Measurements from ENCODE around the gene R3HDM2. TPM values are rescaled to one million over a fixed set of nuclear protein-coding genes. Genes with fewer than 3 reads are reported as not detected.
"Not testable (repeated sequence)": the region's sequence is repeated elsewhere in the genome, so short reads cannot be mapped to it uniquely, and the experiment has no call there.

Gene R3HDM2
- total RNA-seq, 1 experiment from 2014 or later, result 64.8 TPM

DNA sequence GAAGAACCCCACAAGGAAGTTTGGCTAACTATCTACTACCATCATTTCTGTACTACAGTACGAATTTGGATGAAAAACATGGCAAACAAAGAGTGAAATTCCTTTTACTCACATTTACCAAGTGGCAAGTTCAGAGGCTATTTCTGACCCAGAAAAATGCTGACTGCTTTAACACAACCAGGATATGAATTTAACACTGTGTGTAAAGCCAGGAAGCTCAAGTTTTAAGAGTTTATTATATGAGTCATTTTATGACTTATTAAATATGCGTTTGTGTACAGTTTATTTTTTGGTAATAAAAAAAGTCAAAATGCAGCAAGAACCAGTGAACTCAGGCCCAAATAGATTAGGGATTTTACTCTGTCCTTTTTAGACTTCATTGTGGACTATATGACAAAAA lies 121.4 kb downstream of the R3HDM2 start:
- no peaks in the 10 kb centered on the region for H3K9me3 Mint-ChIP-seq (ENCODE audit: unreplicated experiment)
- ChIA-PET CTCF (interaction anchor here (0.7 to 6.2 kb wide), 5 partner anchors 9 to 196 kb away, joined by 3 to 178 read pairs (median 5); partner anchors contain the start of genes GLI1 and INHBE), POLR2A (interaction anchor here (0.8 to 1.7 kb wide), 2 partner anchors 143 to 153 kb away, joined by 3 to 6 read pairs; no protein-coding TSS in a partner anchor)
- BruUV-seq (replicated peaks), result TSS peak; percentile 42
- no peaks in the 10 kb centered on the region for H3K27me3 Mint-ChIP-seq (ENCODE audit: insufficient read depth, unreplicated experiment)
- TF ChIP-seq, protein P1, sequence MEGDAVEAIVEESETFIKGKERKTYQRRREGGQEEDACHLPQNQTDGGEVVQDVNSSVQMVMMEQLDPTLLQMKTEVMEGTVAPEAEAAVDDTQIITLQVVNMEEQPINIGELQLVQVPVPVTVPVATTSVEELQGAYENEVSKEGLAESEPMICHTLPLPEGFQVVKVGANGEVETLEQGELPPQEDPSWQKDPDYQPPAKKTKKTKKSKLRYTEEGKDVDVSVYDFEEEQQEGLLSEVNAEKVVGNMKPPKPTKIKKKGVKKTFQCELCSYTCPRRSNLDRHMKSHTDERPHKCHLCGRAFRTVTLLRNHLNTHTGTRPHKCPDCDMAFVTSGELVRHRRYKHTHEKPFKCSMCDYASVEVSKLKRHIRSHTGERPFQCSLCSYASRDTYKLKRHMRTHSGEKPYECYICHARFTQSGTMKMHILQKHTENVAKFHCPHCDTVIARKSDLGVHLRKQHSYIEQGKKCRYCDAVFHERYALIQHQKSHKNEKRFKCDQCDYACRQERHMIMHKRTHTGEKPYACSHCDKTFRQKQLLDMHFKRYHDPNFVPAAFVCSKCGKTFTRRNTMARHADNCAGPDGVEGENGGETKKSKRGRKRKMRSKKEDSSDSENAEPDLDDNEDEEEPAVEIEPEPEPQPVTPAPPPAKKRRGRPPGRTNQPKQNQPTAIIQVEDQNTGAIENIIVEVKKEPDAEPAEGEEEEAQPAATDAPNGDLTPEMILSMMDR (IDR thresholded peaks at IDR 0.05; ENCODE audit: unreplicated experiment), result no peak
- H3K27ac Mint-ChIP-seq (ENCODE audit: low read depth, unreplicated experiment), result peak overlapping the region; percentile 66
- intact Hi-C loops (cut with micrococcal nuclease), result loop anchor here (5.0 kb wide), 1 partner anchor 47 kb away; no protein-coding TSS in a partner anchor
- H3K4me3 Mint-ChIP-seq (ENCODE audit: unreplicated experiment), result no peak overlapping the region
- H3K36me3 Mint-ChIP-seq (ENCODE audit: insufficient read depth, unreplicated experiment), result peaks cover 51% of the 10 kb centered on the region
- peaks cover 13% of the 10 kb centered on the region for H3K4me1 Mint-ChIP-seq (ENCODE audit: insufficient read depth, unreplicated experiment)
- DNase-seq (ENCODE audit: unreplicated experiment), result no peak

DNA sequence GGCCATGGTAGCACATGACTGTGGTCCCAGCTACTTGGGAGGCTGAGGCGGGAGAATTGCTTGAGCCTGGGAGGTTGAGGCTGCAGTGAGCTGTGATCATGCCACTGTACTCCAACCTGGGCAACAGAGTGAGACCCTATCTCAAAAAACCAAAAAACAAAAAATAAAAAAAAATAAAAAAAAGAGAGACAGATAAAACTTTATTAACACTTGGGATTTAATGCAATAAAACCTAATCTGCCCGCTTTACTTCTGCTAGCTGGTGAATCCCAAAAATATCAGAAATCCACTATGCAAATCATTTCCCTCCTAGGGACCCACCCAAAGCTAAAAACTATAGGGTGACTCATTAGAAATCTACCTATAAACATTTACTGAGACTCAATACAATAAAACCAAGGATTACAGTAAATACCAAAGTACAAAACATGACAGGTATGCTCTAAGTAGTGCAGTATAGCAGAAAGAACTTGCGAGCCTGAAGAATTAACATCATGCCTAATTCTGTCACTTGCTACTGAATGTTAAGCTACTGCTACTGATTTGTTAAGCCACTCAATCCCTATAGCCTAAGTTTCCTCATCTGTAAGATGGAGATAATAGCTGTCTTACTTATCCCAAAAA lies 129.8 kb downstream of the R3HDM2 start:
- no TSS peak for BruUV-seq (replicated peaks)
- Mint-ChIP-seq H3K36me3 (ENCODE audit: insufficient read depth, unreplicated experiment) (peaks cover 83% of the 10 kb centered on the region), H3K9me3 (ENCODE audit: unreplicated experiment) (no peaks in the 10 kb centered on the region), H3K4me3 (ENCODE audit: unreplicated experiment) (no peak overlapping the region), H3K27me3 (ENCODE audit: insufficient read depth, unreplicated experiment) (no peaks in the 10 kb centered on the region), H3K27ac (ENCODE audit: low read depth, unreplicated experiment) (no peak overlapping the region), H3K4me1 (ENCODE audit: insufficient read depth, unreplicated experiment) (no peaks in the 10 kb centered on the region)
- POLR2A ChIA-PET, result no interaction called here
- no peak for DNase-seq (ENCODE audit: unreplicated experiment)
- CTCF ChIA-PET, result interaction anchor here (0.6 to 7.8 kb wide), 4 partner anchors 14 to 158 kb away, joined by 5 to 63 read pairs (median 6); partner anchors contain the start of gene INHBE
- intact Hi-C loops (cut with micrococcal nuclease), result no loop called here
- TF ChIP-seq, protein P1 (IDR thresholded peaks at IDR 0.05; ENCODE audit: unreplicated experiment), result no peak

- no peak overlapping the region for H3K27ac Mint-ChIP-seq (ENCODE audit: low read depth, unreplicated experiment)
- BruUV-seq (replicated peaks), result no TSS peak
- peak; percentile 32 for DNase-seq (ENCODE audit: unreplicated experiment)
Observed at GRCh38 chr12:57299514-57300016, 131.3 kb downstream of the R3HDM2 start.

GRCh38 chr12:57296291-57296690 lies 134.6 kb downstream of the R3HDM2 start:
- Mint-ChIP-seq H3K4me3 (ENCODE audit: unreplicated experiment) (no peak overlapping the region), H3K27ac (ENCODE audit: low read depth, unreplicated experiment) (no peak overlapping the region), H3K4me1 (ENCODE audit: insufficient read depth, unreplicated experiment) (no peaks in the 10 kb centered on the region), H3K9me3 (ENCODE audit: unreplicated experiment) (no peaks in the 10 kb centered on the region), H3K27me3 (ENCODE audit: insufficient read depth, unreplicated experiment) (no peaks in the 10 kb centered on the region), H3K36me3 (ENCODE audit: insufficient read depth, unreplicated experiment) (peaks cover 80% of the 10 kb centered on the region)
- no TSS peak for BruUV-seq (replicated peaks)
- TF ChIP-seq, protein P1 (IDR thresholded peaks at IDR 0.05; ENCODE audit: unreplicated experiment), result no peak
- no peak for DNase-seq (ENCODE audit: unreplicated experiment)
- ChIA-PET POLR2A (interaction anchor here (0.6 to 0.7 kb wide), 2 partner anchors 22 to 134 kb away, joined by 3 read pairs; no protein-coding TSS in a partner anchor), CTCF (interaction anchor here (2.5 kb wide), 1 partner anchor 11 kb away, joined by 7 read pairs; no protein-coding TSS in a partner anchor)
- intact Hi-C loops (cut with micrococcal nuclease), result no loop called here

More at GRCh38 chr12:57299514-57300016, 131.3 kb downstream of the R3HDM2 start:
- intact Hi-C loops (cut with micrococcal nuclease), result no loop called here
- Mint-ChIP-seq H3K9me3 (ENCODE audit: unreplicated experiment) (no peaks in the 10 kb centered on the region), H3K4me1 (ENCODE audit: insufficient read depth, unreplicated experiment) (no peaks in the 10 kb centered on the region), H3K4me3 (ENCODE audit: unreplicated experiment) (no peak overlapping the region), H3K27me3 (ENCODE audit: insufficient read depth, unreplicated experiment) (no peaks in the 10 kb centered on the region), H3K36me3 (ENCODE audit: insufficient read depth, unreplicated experiment) (peaks cover 91% of the 10 kb centered on the region)
- CTCF ChIA-PET, result interaction anchor here (0.6 to 7.8 kb wide), 3 partner anchors 36 to 155 kb away, joined by 3 to 63 read pairs (median 6); partner anchors contain the start of gene INHBE
- TF ChIP-seq, protein P1 (IDR thresholded peaks at IDR 0.05; ENCODE audit: unreplicated experiment), result no peak
- POLR2A ChIA-PET, result no interaction called here

GRCh38 chr12:57282073-57282472 lies 148.8 kb downstream of the R3HDM2 start:
- H3K27me3 Mint-ChIP-seq (ENCODE audit: insufficient read depth, unreplicated experiment); intact Hi-C loops (cut with micrococcal nuclease); DNase-seq (ENCODE audit: unreplicated experiment); BruUV-seq (replicated peaks); H3K27ac Mint-ChIP-seq (ENCODE audit: low read depth, unreplicated experiment); H3K4me3 Mint-ChIP-seq (ENCODE audit: unreplicated experiment); H3K9me3 Mint-ChIP-seq (ENCODE audit: unreplicated experiment): not testable (repeated sequence)
- ChIA-PET POLR2A (interaction anchor here (0.6 kb wide), 1 partner anchor 102 kb away, joined by 3 read pairs; no protein-coding TSS in a partner anchor), CTCF (interaction anchor here (0.6 to 0.7 kb wide), 2 partner anchors 11 to 49 kb away, joined by 4 read pairs; no protein-coding TSS in a partner anchor)
- H3K4me1 Mint-ChIP-seq (ENCODE audit: insufficient read depth, unreplicated experiment), result peaks cover 14% of the 10 kb centered on the region
- H3K36me3 Mint-ChIP-seq (ENCODE audit: insufficient read depth, unreplicated experiment), result peaks cover 74% of the 10 kb centered on the region
